Measurements from ENCODE around the gene NANP. TPM values are rescaled to one million over a fixed set of nuclear protein-coding genes. Genes with fewer than 3 reads are reported as not detected.

The NANP gene
- total and polyA plus RNA-seq, 2 of the 4 experiments (the other 2 are of a cell fraction), result 4.9 to 7.2 TPM

- Histone ChIP-seq H3K4me2 (ENCODE audit: low read depth, low read length) (no peak overlapping the region), H2BK5ac (ENCODE audit: low read depth, low read length, poor library complexity, severe bottlenecking) (no peak overlapping the region), H2AK9ac (replicated peaks; ENCODE audit: low read depth, low read length, poor library complexity) (no peak overlapping the region), H2AK5ac (ENCODE audit: low read depth, low read length) (no peak overlapping the region), H3K27me3 (ENCODE audit: control insufficient read depth, insufficient read depth, low read length) (no peaks in the 10 kb centered on the region), H2BK120ac (ENCODE audit: low read depth, low read length) (no peak overlapping the region), H3K9me1 (ENCODE audit: insufficient read depth, low read length) (no peaks in the 10 kb centered on the region), H3K79me1 (ENCODE audit: low read depth in 1 of 2, low read length in 2 of 2) (peaks cover 12 to 29% of the 10 kb centered on the region in 2 experiments; a peak in 3 of 4 replicates), H3K56ac (ENCODE audit: extremely low read depth, insufficient read depth, low read length) (no peak overlapping the region), H2BK15ac (ENCODE audit: low read depth, low read length) (no peak overlapping the region), H3K9ac (ENCODE audit: low read depth, low read length) (no peak overlapping the region), H2BK20ac (ENCODE audit: low read depth, low read length) (no peak overlapping the region), H3K14ac (replicated peaks; ENCODE audit: low read depth, low read length) (no peak overlapping the region), H3K4ac (ENCODE audit: low read depth, low read length) (no peak overlapping the region), H4K91ac (ENCODE audit: insufficient read depth, low read depth, low read length) (no peak overlapping the region), H4K20me1 (ENCODE audit: insufficient read depth, low read length) (peaks cover 15% of the 10 kb centered on the region), H3K4me1 (ENCODE audit: control insufficient read depth, insufficient read depth, low read length) (no peaks in the 10 kb centered on the region), H3K36me3 (ENCODE audit: control insufficient read depth, insufficient read depth, low read length) (peaks cover 2% of the 10 kb centered on the region; the same call in 1 of the 2 replicates), H3K9me3 (ENCODE audit: control insufficient read depth, insufficient read depth, low read length) (peaks cover 2% of the 10 kb centered on the region; the same call in 1 of the 2 replicates), H3K4me3 (ENCODE audit: insufficient read depth, low read depth, low read length) (no peak overlapping the region), H2AFZ (replicated peaks; ENCODE audit: low read length, poor library complexity) (no peak overlapping the region), H4K5ac (ENCODE audit: low read depth, low read length) (no peak overlapping the region), H3K18ac (ENCODE audit: low read depth, low read length) (no peak overlapping the region), H3K23ac (ENCODE audit: low read depth, low read length) (no peak overlapping the region; the same call in 1 of the 2 replicates), H4K8ac (ENCODE audit: low read depth in 2 of 2, low read length in 2 of 2) (no peak overlapping the region), H3K27ac (ENCODE audit: insufficient read depth, low read length) (no peak overlapping the region)
- no TSS peak for BruUV-seq (replicated peaks)
- ATAC-seq (ENCODE audit: low read depth) (0 out of 2 replicates have a peak, but pooled peaks have one; percentile 17), DNase-seq (no peak)
- in situ Hi-C loops (cut with MboI; ENCODE audit: low sequenced_read_pairs) (no loop called here), dilution Hi-C loops (cut with HindIII; ENCODE audit: low sequenced_read_pairs, unreplicated experiment) (no loop called here), intact Hi-C loops (cut with micrococcal nuclease) (no loop called here)
- POLR2A ChIA-PET (ENCODE audit: unreplicated experiment), result no interaction called here
- CTCF ChIA-PET, result no interaction called here
- 94% methylated on average over 3 of the region's 6 CpGs; no CpG with 5 or more reads in 1 of the 2 experiments for WGBS, 2 experiments (ENCODE audit: extremely low coverage in 2 of 2, insufficient read length in 1 of 2)
- TF ChIP-seq, protein P1, sequence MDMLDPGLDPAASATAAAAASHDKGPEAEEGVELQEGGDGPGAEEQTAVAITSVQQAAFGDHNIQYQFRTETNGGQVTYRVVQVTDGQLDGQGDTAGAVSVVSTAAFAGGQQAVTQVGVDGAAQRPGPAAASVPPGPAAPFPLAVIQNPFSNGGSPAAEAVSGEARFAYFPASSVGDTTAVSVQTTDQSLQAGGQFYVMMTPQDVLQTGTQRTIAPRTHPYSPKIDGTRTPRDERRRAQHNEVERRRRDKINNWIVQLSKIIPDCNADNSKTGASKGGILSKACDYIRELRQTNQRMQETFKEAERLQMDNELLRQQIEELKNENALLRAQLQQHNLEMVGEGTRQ (IDR thresholded peaks at IDR 0.05; ENCODE audit: low read depth, low read length), result no peak
- no peak for TF ChIP-seq POLR2A (IDR thresholded peaks at IDR 0.05; ENCODE audit: low read depth, low read length)
- TF ChIP-seq MAZ (IDR thresholded peaks at IDR 0.05; ENCODE audit: borderline replicate concordance, low read depth, low read length), result no peak
- TF ChIP-seq NFE2L2 (IDR thresholded peaks at IDR 0.05; ENCODE audit: low read depth, low read length), result no peak
- TF ChIP-seq SMC3 (IDR thresholded peaks at IDR 0.05; ENCODE audit: low read depth, low read length), result no peak
- no peak for TF ChIP-seq BHLHE40 (IDR thresholded peaks at IDR 0.05; ENCODE audit: low read depth, low read length)
- no peak for TF ChIP-seq CEBPB (IDR thresholded peaks at IDR 0.05; ENCODE audit: low read depth, low read length)
- TF ChIP-seq MXI1 (IDR thresholded peaks at IDR 0.05; ENCODE audit: borderline replicate concordance, low read depth, low read length), result no peak
- TF ChIP-seq RCOR1 (IDR thresholded peaks at IDR 0.05; ENCODE audit: insufficient replicate concordance, low read length), result no peak
- no peak for TF ChIP-seq RAD21 (IDR thresholded peaks at IDR 0.05; ENCODE audit: low read length)
- no peak for TF ChIP-seq RFX5 (IDR thresholded peaks at IDR 0.05; ENCODE audit: low read depth, low read length)
- TF ChIP-seq CHD1 (IDR thresholded peaks at IDR 0.05; ENCODE audit: low read depth, low read length), result no peak
- no peak for TF ChIP-seq FOS (IDR thresholded peaks at IDR 0.05; ENCODE audit: low read depth, low read length)
- TF ChIP-seq, protein P2, sequence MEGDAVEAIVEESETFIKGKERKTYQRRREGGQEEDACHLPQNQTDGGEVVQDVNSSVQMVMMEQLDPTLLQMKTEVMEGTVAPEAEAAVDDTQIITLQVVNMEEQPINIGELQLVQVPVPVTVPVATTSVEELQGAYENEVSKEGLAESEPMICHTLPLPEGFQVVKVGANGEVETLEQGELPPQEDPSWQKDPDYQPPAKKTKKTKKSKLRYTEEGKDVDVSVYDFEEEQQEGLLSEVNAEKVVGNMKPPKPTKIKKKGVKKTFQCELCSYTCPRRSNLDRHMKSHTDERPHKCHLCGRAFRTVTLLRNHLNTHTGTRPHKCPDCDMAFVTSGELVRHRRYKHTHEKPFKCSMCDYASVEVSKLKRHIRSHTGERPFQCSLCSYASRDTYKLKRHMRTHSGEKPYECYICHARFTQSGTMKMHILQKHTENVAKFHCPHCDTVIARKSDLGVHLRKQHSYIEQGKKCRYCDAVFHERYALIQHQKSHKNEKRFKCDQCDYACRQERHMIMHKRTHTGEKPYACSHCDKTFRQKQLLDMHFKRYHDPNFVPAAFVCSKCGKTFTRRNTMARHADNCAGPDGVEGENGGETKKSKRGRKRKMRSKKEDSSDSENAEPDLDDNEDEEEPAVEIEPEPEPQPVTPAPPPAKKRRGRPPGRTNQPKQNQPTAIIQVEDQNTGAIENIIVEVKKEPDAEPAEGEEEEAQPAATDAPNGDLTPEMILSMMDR (conservative IDR thresholded peaks at IDR 0.05; ENCODE audit: low read depth, low read length), result no peak
- no peak for TF ChIP-seq ELK1 (IDR thresholded peaks at IDR 0.05; ENCODE audit: borderline replicate concordance, low read depth, low read length)
- no peak for TF ChIP-seq MAFK (IDR thresholded peaks at IDR 0.05; ENCODE audit: low read depth, low read length)
Observed at GRCh38 chr20:25565578-25566157, 58.1 kb downstream of the NANP start.
